Cerebellar cortex (tissue), 1 donor: ENCODE results near the gene ELAVL1.
"Not testable (repeated sequence)": the region's sequence is repeated elsewhere in the genome, so short reads cannot be mapped to it uniquely, and the experiment has no call there.

ENCODE experiments used
- DNase-seq: peaks from one replicate; pipeline ENCODE4 v3.0.0-alpha.2; 2015; ENCODE audit warnings: low spot score

The ELAVL1 gene

DNA sequence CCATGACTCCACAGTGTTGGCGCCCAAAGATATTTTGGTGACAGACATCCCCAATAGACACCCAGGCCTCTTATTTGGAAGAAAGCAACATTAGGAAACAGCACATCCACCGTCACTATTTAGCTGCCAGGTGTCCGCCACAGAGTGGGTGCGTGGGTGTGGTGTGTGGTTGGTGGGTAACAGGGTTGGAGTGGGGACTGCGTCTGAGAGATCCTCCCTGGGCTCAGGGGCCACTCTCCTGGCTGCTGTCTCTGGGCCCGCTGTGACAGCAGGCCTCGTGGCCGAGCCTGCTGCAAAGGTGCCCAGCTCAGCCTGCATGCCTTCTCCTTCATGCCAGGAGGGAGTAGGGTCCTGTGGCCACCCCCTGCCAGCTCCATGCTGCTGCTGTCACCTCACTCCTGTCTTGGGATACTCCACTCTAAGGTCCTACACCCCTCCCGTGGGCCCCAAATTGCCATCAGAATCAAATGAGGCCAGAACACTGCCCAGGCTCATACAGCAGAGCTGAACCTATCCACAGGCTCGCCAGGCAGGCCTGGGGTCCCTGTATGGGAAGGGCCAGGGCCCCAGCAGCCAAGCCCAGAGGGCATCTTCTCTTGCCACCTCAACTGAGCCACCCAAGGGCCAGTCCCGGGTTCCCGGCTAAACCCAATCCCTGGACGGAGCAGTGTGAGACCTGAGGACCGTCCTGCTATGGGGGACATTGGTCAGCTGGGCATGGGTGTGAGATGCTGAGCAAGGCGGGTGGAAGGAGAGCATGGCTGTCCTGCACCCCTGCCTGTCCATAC lies 37.2 kb downstream of the ELAVL1 start:
- DNase-seq, result no peak

DNA sequence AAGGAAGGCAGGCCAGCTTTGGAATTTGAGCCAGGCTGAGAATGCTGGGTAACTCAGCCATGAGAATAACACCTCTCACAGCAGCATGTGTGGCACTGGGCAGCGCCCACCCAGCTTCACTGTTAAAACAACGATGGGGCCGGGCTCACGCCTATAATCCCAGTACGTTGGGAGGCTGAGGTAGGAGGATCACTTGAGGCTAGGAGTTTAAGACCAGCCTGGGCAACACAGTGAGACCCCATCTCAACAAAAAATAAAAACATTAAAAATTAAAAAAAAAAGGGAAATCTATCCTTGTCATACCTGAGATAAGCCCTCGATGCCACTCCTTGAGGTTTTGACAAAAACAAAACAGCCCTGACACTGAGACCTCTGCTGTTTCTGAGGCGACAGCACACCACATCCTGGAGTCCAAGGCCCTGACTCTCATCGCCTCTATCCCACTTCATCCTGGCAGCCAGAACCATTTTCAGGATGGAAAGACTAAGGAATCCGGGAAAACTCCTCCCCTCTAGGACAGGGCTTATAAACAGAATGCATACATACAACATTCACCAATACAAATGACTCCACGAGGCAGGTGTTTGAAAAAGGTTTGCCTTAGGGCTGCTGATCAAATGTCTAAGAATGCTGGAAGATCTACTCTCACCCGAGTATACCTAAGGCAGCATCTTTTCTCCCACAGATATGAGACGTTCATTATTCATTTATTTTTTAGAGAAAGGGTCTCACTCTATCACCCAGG lies 39.3 kb downstream of the ELAVL1 start:
- no peak for DNase-seq

DNA sequence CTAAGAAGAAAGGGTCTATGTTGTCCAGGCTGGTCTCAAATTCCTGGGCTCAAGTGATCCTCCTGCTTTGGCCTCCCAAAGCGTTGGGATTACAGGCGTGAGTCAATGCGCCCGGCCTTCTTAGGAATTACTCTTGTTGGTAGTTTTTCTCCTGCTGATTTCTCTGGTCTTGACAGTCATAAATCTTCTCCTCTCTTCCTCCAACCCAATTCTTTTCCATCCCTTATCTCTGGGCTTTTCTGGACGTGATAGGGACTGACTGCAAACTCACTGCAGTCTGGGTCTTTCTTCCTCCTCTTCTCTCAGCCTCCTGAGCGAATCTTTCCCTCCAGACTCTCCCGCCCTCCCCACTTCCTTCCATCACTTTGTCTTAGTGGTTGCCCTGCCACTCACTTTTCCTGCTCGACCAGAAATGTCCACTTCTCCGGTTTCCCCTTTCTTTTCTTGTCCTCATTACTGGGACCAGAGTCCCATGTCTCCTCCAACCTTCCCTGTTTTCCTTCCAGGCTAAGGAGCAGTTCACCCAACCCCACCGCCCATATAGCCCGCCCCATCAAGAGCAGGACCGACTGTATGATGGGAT lies 40.1 kb downstream of the ELAVL1 start:
- no peak for DNase-seq

- DNase-seq, result no peak
Measured at GRCh38 chr19:7963566-7963965, 41.9 kb downstream of the ELAVL1 start.

- DNase-seq, result no peak
Measured at GRCh38 chr19:7962644-7963268, 42.7 kb downstream of the ELAVL1 start.

DNA sequence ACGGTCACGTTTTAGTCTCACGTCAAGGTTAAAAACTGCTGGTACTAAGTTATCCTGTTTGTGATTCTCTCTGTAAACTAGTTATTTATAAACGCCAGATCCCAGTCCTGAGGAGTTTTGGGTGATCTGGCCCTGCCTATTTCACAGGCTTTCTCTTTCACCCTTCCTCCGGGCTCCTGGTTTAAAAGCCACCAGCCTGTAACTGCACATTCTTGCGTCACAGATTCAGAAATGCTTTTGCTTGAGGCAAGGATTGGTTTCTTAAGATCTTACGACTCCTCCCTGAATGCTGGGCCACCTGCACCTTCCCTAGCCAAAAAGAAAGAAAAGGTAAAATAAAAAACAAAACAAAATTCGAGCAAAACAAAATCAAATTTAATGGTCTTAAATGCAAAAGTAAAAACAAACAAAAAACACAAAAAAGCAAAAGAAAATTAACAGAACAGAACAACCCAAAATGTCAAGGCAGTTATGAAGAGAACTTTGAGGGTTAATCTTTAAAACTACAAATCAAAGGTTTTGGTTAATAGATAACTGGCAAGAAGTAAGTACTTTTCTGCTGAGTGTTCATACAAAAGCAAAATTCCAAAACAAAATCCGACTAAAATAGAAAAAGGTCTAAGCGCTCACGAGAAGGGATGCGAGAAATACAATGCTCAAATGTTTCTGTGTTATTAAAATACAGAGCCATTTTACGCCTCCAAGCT lies 43.4 kb downstream of the ELAVL1 start:
- no peak for DNase-seq

GRCh38 chr19:7961082-7961481 lies 44.4 kb downstream of the ELAVL1 start:
- DNase-seq, result not testable (repeated sequence)

DNA sequence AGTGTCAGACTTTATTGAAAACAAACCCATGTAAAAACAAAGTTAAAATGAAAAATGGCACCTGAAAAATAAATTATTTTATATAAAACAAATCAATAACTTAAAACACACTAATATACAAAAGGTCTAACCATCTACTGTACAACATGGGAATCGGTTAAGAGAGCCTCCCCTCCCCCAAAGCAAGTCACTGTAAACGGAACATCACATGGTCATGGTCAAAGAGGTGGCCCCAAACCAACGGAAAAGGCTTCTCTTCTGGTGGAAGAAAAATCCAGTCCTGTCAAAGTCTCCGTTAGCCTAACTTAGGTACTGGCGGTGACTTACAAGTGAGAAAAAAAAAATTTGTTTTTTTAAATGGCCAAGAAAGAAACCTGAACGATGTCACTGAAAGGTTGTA lies 46.2 kb downstream of the ELAVL1 start:
- DNase-seq, result no peak

DNA sequence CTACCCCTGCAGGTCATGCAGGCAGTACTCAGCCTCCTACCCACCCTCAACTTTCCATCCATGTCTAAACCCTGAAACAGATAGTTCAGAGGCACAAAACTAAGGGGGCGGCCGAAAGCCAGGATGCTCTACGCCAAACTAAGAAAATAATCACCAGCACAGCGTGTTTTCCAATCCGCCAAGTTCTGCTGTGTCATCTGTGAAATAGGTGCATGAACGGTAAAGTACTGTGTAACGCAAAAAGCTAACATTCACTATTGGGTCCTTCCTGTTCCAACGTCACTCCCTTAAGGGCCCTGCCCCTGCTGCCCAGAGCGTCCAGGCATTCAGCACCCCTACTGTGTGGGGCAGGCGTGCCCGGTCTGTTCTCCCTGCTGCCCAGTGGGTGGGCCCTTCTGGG lies 49.7 kb downstream of the ELAVL1 start:
- DNase-seq, result no peak

DNA sequence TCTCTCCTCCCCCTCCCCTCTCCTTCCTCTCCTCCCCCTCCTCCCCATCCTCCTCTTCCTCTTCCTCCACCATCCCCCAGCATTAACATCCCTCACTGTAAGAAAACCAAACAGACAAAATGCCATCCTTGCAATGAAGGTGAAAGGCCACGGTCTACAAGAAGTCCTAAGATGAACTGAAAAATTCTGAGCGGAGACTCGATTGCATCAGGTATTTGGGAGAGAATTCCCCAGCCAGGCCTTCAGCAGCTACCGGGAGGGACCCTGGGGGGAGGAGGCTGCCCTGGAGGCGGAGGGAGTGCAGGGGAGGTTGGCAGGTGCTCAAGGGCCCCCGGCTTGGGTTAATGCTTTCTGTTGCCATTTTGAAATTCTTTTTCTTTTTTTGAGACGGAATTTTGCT lies 51.9 kb downstream of the ELAVL1 start:
- DNase-seq, result no peak

GRCh38 chr19:7953060-7953459 lies 52.4 kb downstream of the ELAVL1 start:
- DNase-seq, result peak; percentile 78

- DNase-seq, result no peak
Measured at GRCh38 chr19:7947939-7948338, 57.5 kb downstream of the ELAVL1 start.

DNA sequence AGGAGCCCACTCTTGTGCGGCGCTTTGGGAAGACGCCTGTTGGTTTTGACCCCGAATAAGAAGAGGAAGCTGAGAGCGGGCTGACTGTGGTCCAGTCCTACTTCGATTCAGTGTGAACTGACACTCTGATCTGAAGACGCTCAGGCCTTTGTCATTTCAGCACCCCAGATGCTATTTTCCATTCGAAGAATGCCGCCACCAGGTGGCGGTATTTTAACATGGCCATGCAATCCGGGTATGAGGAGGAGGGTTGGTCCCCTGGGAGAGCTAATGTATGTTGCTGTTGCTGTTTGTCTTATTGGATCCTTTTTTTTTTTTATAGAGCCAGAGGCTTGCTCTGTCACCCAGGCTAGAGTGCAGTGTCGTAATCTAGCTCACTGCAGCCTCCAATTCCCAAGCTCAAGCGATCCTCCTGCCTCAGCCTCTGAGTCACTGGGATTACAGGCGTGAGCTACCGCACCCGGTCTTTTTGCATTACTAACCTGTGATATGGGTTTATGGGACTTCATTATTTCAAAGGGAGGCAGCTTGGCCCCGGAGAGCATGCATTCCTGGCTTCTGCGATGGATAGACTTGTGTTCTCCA lies 61.2 kb downstream of the ELAVL1 start:
- peak; percentile 94 for DNase-seq

DNA sequence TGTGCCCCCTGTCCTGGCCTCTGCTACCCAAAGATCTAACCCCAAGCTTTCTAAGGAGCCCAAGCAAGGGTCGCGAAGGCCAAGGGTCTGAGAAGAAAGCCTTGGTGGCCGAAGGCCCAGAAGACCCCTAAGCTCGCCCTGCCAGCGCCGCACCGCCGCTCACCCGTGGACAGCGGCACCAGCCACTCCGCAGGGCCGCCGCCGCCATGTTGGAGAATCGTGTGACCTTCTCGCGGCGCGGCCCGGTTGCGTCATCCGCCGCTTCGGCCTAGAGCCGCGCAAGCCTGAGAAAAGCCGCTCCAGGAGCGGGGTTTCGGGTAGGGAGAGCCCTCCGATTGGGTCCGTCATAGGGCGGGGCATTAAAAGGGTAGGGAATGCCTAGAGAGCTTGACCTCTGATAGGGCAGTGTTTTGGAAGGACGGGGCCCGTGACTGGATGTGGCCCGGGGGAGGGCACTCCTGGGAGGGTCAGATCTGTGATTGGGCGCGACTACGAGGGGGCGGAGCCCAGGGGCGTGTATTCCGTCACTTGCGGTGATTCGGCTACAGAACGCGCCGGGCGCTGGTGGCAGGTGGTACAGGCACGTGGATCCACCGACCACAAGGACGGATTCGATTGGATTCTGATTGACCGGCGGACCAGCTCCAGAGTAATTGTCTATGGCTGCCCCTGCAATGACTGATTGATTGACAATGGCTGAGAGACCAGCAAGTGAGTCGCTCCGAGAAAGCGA lies 61.8 kb downstream of the ELAVL1 start, which contains the start of gene TIMM44:
Gene TIMM44 (minus strand): TSS at position 223 of the 733 bp plus-strand sequence. CDS start 15 bp downstream, at position 208.
- peak; percentile 100 for DNase-seq

DNA sequence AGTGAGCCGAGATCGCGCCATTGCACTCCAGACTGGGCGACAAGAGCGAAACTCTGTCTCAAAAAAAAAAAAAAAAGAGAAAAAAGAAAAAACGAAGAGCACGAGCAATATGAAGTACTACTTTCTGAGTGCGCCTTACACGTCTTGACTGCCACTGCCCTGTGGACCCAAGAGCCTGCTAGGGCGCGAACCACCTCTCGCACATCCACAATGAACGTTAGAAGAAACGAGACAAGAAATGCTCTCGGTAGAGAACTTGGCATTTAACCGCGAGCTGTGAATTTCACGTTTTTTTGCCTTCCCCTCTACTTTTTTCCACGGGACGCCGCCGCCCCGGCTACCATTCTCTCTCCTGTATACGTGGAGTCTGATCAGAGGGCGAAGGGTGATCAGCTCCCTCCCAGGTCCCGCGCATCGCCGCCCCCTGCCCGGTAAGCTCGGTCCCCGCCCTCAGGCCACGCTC lies 62.4 kb downstream of the ELAVL1 start:
- DNase-seq, result no peak

GRCh38 chr19:7941895-7942596 lies 63.4 kb downstream of the ELAVL1 start:
- no peak for DNase-seq

- DNase-seq, result no peak
Measured at GRCh38 chr19:7940841-7941240, 64.6 kb downstream of the ELAVL1 start.

- no peak for DNase-seq
Measured at GRCh38 chr19:7934766-7935165, 70.7 kb downstream of the ELAVL1 start.

DNA sequence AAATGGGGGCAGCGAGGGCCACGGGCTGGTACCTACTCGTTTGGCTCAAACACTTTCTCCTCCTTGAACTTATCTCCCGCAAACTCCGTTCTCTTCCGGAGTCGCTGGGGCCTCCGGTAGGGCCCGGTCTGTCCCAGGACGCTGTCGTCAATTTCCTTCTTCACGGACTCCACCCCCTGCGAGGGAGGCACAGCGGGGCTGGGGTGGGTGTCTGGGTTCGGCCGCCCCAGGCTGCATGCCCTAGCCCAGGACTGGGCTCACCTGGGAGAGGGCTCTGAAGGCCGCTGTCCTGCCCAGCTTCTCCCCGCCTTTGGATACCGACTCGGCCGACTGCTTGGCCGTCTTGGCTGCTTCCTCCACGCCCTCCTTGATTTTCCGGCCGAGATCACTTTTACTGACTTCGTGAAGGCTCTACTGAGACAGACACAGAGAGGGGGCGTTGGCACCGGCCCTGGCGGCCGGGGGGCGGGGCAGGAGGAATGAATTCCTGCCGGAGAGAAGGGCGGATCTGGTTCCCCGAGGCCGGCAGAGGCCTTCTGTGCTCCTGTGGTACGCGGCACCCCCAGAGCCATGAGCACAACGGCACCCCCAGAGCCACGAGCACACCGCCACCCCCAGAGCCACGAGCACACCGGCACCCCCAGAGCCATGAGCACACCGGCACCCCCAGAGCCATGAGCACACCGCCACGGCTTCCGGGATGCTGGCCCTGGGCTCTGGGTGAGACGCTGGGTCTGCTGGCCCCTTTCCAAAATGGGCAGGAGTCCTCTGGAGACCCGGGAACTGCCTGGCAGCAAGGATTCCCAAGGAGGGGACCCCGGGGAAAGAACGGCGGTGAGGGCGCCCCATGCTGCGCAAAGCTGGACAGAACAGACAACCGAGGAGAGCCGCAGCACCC lies 71.4 kb downstream of the ELAVL1 start:
- no peak for DNase-seq
